ENCODE data around the gene ASCC3. TPM values are rescaled to one million over a fixed set of nuclear protein-coding genes. Genes with fewer than 3 reads are reported as not detected.
A peak's percentile ranks its signal among the peaks of the same experiment; 100 is the strongest.

ASCC3 gene
- total and polyA plus RNA-seq, 2 of the 4 experiments (the other 2 are of a cell fraction): 25.8 to 104 TPM

DNA sequence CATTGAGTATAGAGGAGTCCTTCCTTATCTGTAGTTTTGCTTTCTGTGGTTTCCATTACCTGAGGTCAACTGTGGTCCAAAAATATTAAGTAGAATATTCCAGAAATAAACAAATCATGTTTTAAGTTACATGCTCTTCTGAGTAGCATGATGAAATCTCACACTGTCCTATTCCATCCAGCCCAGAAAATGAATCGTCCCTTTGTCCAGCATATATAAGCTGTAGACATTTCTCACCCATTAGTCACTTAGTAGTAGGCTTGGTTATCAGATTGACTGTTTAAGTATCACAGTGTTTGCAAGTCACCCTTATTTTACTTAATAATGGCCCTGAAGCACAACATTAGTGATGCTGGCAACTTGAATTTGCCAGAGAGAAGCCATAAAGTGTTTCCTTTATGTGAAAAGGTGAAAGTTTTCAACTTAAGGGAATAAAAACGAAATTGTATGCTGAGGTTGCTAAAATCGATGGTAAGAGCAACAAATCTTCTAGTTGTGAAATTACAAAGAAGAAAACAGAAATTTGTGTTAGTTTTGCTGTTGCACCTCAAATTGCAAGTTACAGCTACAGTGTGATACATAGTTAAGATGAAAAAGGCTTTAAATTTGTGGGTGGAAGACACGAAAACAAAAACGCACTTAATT, 217.8 kb downstream of the ASCC3 start:
- H3K56ac ChIP-seq (ENCODE audit: extremely low read depth, insufficient read depth, low read length): no peak overlapping the region
- H2AK5ac ChIP-seq (ENCODE audit: low read depth, low read length): no peak overlapping the region
- H3K14ac ChIP-seq (replicated peaks; ENCODE audit: low read depth, low read length): peak overlapping the region; percentile 46; the same call in 1 of the 2 replicates
- H3K79me1 ChIP-seq (ENCODE audit: low read depth in 1 of 2, low read length in 2 of 2): 0 out of 4 replicates have a peak, but pooled peaks cover 0 to 2% of the 10 kb centered on the region in 2 experiments
- no peak overlapping the region for H2BK120ac ChIP-seq (ENCODE audit: low read depth, low read length)
- no peak overlapping the region for H2AFZ ChIP-seq (replicated peaks; ENCODE audit: low read length, poor library complexity)
- in situ Hi-C loops (cut with MboI; ENCODE audit: low sequenced_read_pairs) (loop anchor here (10.0 kb wide), 1 partner anchor 549 kb away; no protein-coding TSS in a partner anchor), dilution Hi-C loops (cut with HindIII; ENCODE audit: low sequenced_read_pairs, unreplicated experiment) (no loop called here), intact Hi-C loops (cut with micrococcal nuclease) (loop anchor here (2.0 to 5.0 kb wide), 3 partner anchors 186 to 661 kb away; no protein-coding TSS in a partner anchor)
- CTCF ChIA-PET: interaction anchor here (1.0 to 1.2 kb wide), 4 partner anchors 35 to 549 kb away, joined by 4 read pairs; no protein-coding TSS in a partner anchor
- ATAC-seq (ENCODE audit: low read depth): peak; percentile 87
- H3K4me2 ChIP-seq (ENCODE audit: low read depth, low read length): peak overlapping the region; percentile 26; the same call in 1 of the 2 replicates
- no peak overlapping the region for H2AK9ac ChIP-seq (replicated peaks; ENCODE audit: low read depth, low read length, poor library complexity)
- POLR2A ChIA-PET (ENCODE audit: unreplicated experiment): no interaction called here
- peak overlapping the region; percentile 13; the same call in 1 of the 2 replicates for H3K4ac ChIP-seq (ENCODE audit: low read depth, low read length)
- H3K9me1 ChIP-seq (ENCODE audit: insufficient read depth, low read length): no peaks in the 10 kb centered on the region; the same call in 1 of the 2 replicates
- no peaks in the 10 kb centered on the region for H3K27me3 ChIP-seq (ENCODE audit: control insufficient read depth, insufficient read depth, low read length)
- H3K9ac ChIP-seq (ENCODE audit: low read depth, low read length): no peak overlapping the region
- H2BK5ac ChIP-seq (ENCODE audit: low read depth, low read length, poor library complexity, severe bottlenecking): peak overlapping the region; percentile 60
- no peak for TF ChIP-seq SMC3 (IDR thresholded peaks at IDR 0.05; ENCODE audit: low read depth, low read length)
- TF ChIP-seq, protein P1, sequence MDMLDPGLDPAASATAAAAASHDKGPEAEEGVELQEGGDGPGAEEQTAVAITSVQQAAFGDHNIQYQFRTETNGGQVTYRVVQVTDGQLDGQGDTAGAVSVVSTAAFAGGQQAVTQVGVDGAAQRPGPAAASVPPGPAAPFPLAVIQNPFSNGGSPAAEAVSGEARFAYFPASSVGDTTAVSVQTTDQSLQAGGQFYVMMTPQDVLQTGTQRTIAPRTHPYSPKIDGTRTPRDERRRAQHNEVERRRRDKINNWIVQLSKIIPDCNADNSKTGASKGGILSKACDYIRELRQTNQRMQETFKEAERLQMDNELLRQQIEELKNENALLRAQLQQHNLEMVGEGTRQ (IDR thresholded peaks at IDR 0.05; ENCODE audit: low read depth, low read length): no peak
- TF ChIP-seq CEBPB (IDR thresholded peaks at IDR 0.05; ENCODE audit: low read depth, low read length): peak; percentile 83
- TF ChIP-seq CTCF (conservative IDR thresholded peaks at IDR 0.05; ENCODE audit: low read depth, low read length): no peak
- TF ChIP-seq MXI1 (IDR thresholded peaks at IDR 0.05; ENCODE audit: borderline replicate concordance, low read depth, low read length): no peak
- no peak for TF ChIP-seq CHD1 (IDR thresholded peaks at IDR 0.05; ENCODE audit: low read depth, low read length)
- TF ChIP-seq MAZ (IDR thresholded peaks at IDR 0.05; ENCODE audit: borderline replicate concordance, low read depth, low read length): no peak
- peak; percentile 33; the same call in 1 of the 2 replicates for TF ChIP-seq NFE2L2 (IDR thresholded peaks at IDR 0.05; ENCODE audit: low read depth, low read length)
- no peak for TF ChIP-seq RCOR1 (IDR thresholded peaks at IDR 0.05; ENCODE audit: insufficient replicate concordance, low read length)
- TF ChIP-seq MAFK (IDR thresholded peaks at IDR 0.05; ENCODE audit: low read depth, low read length): peak; percentile 73
- TF ChIP-seq POLR2A (IDR thresholded peaks at IDR 0.05; ENCODE audit: low read depth, low read length): no peak
- no peak for TF ChIP-seq ELK1 (IDR thresholded peaks at IDR 0.05; ENCODE audit: borderline replicate concordance, low read depth, low read length)
- no peaks in the 10 kb centered on the region for H3K9me3 ChIP-seq (ENCODE audit: control insufficient read depth, insufficient read depth, low read length)
- no peak overlapping the region for H3K23ac ChIP-seq (ENCODE audit: low read depth, low read length)
- no peak overlapping the region for H2BK15ac ChIP-seq (ENCODE audit: low read depth, low read length)
- no peak overlapping the region for H3K4me3 ChIP-seq (ENCODE audit: insufficient read depth, low read depth, low read length)
- no peaks in the 10 kb centered on the region for H3K4me1 ChIP-seq (ENCODE audit: control insufficient read depth, insufficient read depth, low read length)
- BruUV-seq (replicated peaks): no TSS peak
- 0 out of 2 replicates have a peak, but pooled peaks cover 2% of the 10 kb centered on the region for H3K36me3 ChIP-seq (ENCODE audit: control insufficient read depth, insufficient read depth, low read length)
- peak overlapping the region in 1 of 2 experiments; percentile 7; a peak in 1 of 4 replicates for H4K8ac ChIP-seq (ENCODE audit: low read depth in 2 of 2, low read length in 2 of 2)
- WGBS, 2 experiments (ENCODE audit: extremely low coverage in 2 of 2, insufficient read length in 1 of 2): 100% methylated on average over 1 of the region's 5 CpGs; no CpG with 5 or more reads in 1 of the 2 experiments
- no peak overlapping the region; the same call in 1 of the 2 replicates for H3K27ac ChIP-seq (ENCODE audit: insufficient read depth, low read length)
- no peak overlapping the region for H4K91ac ChIP-seq (ENCODE audit: insufficient read depth, low read depth, low read length)
- H3K18ac ChIP-seq (ENCODE audit: low read depth, low read length): no peak overlapping the region; the same call in 1 of the 2 replicates
- H4K5ac ChIP-seq (ENCODE audit: low read depth, low read length): no peak overlapping the region
- peak; percentile 94 for DNase-seq
- peak overlapping the region; percentile 22; the same call in 1 of the 2 replicates for H2BK20ac ChIP-seq (ENCODE audit: low read depth, low read length)
- no peaks in the 10 kb centered on the region for H4K20me1 ChIP-seq (ENCODE audit: insufficient read depth, low read length)
